ENCODE data around the gene TACC3.

- no peak for TF ChIP-seq CTCF (IDR thresholded peaks at IDR 0.05; ENCODE audit: low read length)
- TF ChIP-seq EZH2 (optimal IDR thresholded peaks at IDR 0.05; ENCODE audit: low read depth, low read length) = no peak
Measured at GRCh38 chr4:1775731-1776500, 54.6 kb downstream of the TACC3 start.
